Astrocyte of the spinal cord (primary cell): ENCODE measurements around the gene ZNF112.

Experiments used
- DNase-seq: peaks from one replicate; pipeline ENCODE4 v3.0.0; 2011; ENCODE audit warnings: low read depth, low spot score
- H3K4me3 ChIP-seq: 2 replicates; pipeline ENCODE4 v1.5.1; 2011; ENCODE audit warnings: low read depth, mild to moderate bottlenecking, low read length, moderate library complexity
- CTCF ChIP-seq: IDR thresholded peaks from 2 replicates; pipeline ENCODE4 v1.5.1; 2012; ENCODE audit warnings: low read depth, mild to moderate bottlenecking, low read length, inconsistent platforms
- in situ Hi-C: cut with HindIII; loops from 2 replicates; pipeline ENCODE4 v1.10.0; 2017; ENCODE audit warnings: low sequenced_read_pairs

Gene ZNF112

GRCh38 chr19:44313231-44313630 is 43.2 kb downstream of the ZNF112 start:
- in situ Hi-C loops, result no loop called here
- TF ChIP-seq CTCF, result no peak
- H3K4me3 ChIP-seq, result no peak overlapping the region
- no peak for DNase-seq

GRCh38 chr19:44308011-44308410 is 48.5 kb downstream of the ZNF112 start:
- no peak for TF ChIP-seq CTCF
- in situ Hi-C loops, result no loop called here
- no peak overlapping the region for H3K4me3 ChIP-seq
- DNase-seq, result no peak

- in situ Hi-C loops, result no loop called here
- no peak overlapping the region for H3K4me3 ChIP-seq
- no peak for TF ChIP-seq CTCF
- no peak for DNase-seq
Observed at GRCh38 chr19:44306283-44306682, 50.2 kb downstream of the ZNF112 start.

- TF ChIP-seq CTCF, result no peak
- DNase-seq, result no peak
- peak overlapping the region; percentile 78 for H3K4me3 ChIP-seq
- in situ Hi-C loops, result no loop called here
Observed at GRCh38 chr19:44305457-44305856, 51.0 kb downstream of the ZNF112 start.

- no peak for TF ChIP-seq CTCF
Observed at GRCh38 chr19:44304659-44305193, 51.8 kb downstream of the ZNF112 start, which contains the start of gene ZNF235. Gene ZNF235 (minus strand): TSS chr19:44305025. CDS start chr19:44303404, 1,621 bp downstream.

GRCh38 chr19:44303976-44304568 is 52.4 kb downstream of the ZNF112 start:
- in situ Hi-C loops, result no loop called here
- DNase-seq, result peak; percentile 55
- H3K4me3 ChIP-seq, result peak overlapping the region; percentile 78
- TF ChIP-seq CTCF, result no peak

More at GRCh38 chr19:44304659-44305193, 51.8 kb downstream of the ZNF112 start, which contains the start of gene ZNF235:
- peak; percentile 98 for DNase-seq
- H3K4me3 ChIP-seq, result peak within 1 kb of the TSS; percentile 78
- in situ Hi-C loops, result no loop called here
